Loucy (cell line): ENCODE measurements around the gene MYH16.
"Not testable (repeated sequence)": the region's sequence is repeated elsewhere in the genome, so short reads cannot be mapped to it uniquely, and the experiment has no call there.

Experiments used
- H2AFZ ChIP-seq: fragments of 200-600 bp; sonication (generic); 2 replicates; pipeline ENCODE4 v1.6.0; 2016; ENCODE audit warnings: antibody characterized with exemption, mild to moderate bottlenecking, low read length, moderate library complexity
- H3F3A ChIP-seq: fragments of 200-600 bp; 2 replicates; pipeline ENCODE4 v1.6.0; 2016; ENCODE audit warnings: antibody characterized with exemption, low read depth, mild to moderate bottlenecking
- H3K27me3 ChIP-seq: fragments of 200-600 bp; sonication (generic); 2 replicates; pipeline ENCODE4 v1.6.1; 2014; ENCODE audit warnings: low read length, mild to moderate bottlenecking; ENCODE audit not compliant: insufficient read depth, poor library complexity, severe bottlenecking
- H3K36me3 ChIP-seq: fragments of 200-600 bp; sonication (generic); 2 replicates; pipeline ENCODE4 v1.6.1; 2016; ENCODE audit warnings: low read length; ENCODE audit not compliant: insufficient read depth
- H3K4me1 ChIP-seq: fragments of 200-600 bp; sonication (generic); 2 replicates; pipeline ENCODE4 v1.5.1; 2014; ENCODE audit warnings: low read length, mild to moderate bottlenecking; ENCODE audit not compliant: insufficient read depth, poor library complexity, severe bottlenecking
- H3K4me2 ChIP-seq: fragments of 200-600 bp; sonication (generic); 2 replicates; pipeline ENCODE4 v1.6.0; 2014; ENCODE audit warnings: antibody characterized with exemption, low read length, low read depth, mild to moderate bottlenecking; ENCODE audit not compliant: poor library complexity, severe bottlenecking
- H3K4me3 ChIP-seq: fragments of 200-600 bp; sonication (generic); 2 replicates; pipeline ENCODE4 v1.5.1; 2014; ENCODE audit warnings: low read length, mild to moderate bottlenecking, mixed read lengths; ENCODE audit not compliant: poor library complexity, severe bottlenecking
- H3K79me2 ChIP-seq: fragments of 200-600 bp; sonication (generic); 2 replicates; pipeline ENCODE4 v1.6.1; 2014; ENCODE audit warnings: low read length; ENCODE audit not compliant: insufficient read depth
- H3K9ac ChIP-seq: fragments of 200-600 bp; sonication (generic); 2 replicates; pipeline ENCODE4 v1.6.0; 2014; ENCODE audit warnings: mild to moderate bottlenecking, low read depth, low read length, moderate library complexity; ENCODE audit not compliant: poor library complexity, severe bottlenecking
- H3K9me2 ChIP-seq: fragments of 200-600 bp; sonication (generic); replicated peaks from 2 replicates; pipeline ENCODE4 v1.6.1; 2016; ENCODE audit warnings: low read depth, low read length, mixed read lengths
- H3K9me3 ChIP-seq: fragments of 200-600 bp; sonication (generic); 2 replicates; pipeline ENCODE4 v1.6.1; 2014; ENCODE audit warnings: mild to moderate bottlenecking, antibody characterized with exemption, low read length, low read depth; ENCODE audit not compliant: insufficient read depth
- H4K20me1 ChIP-seq: fragments of 200-600 bp; sonication (generic); 2 replicates; pipeline ENCODE4 v1.6.0; 2014; ENCODE audit warnings: antibody characterized with exemption, low read length, mild to moderate bottlenecking; ENCODE audit not compliant: insufficient read depth, poor library complexity, severe bottlenecking
- CTCF ChIP-seq: fragments of 200-600 bp; sonication (generic); conservative IDR thresholded peaks from 2 replicates; pipeline ENCODE4 v1.5.1; 2014; ENCODE audit warnings: mild to moderate bottlenecking, antibody characterized with exemption, low read length
- EZH2phosphoT487 ChIP-seq: fragments of 200-600 bp; IDR thresholded peaks from 2 replicates; pipeline ENCODE4 v1.6.1; 2018; ENCODE audit warnings: antibody characterized with exemption, mild to moderate bottlenecking, moderate library complexity, borderline replicate concordance

MYH16 gene

GRCh38 chr7:99320371-99320770 is 47.7 kb downstream of the MYH16 start:
- Histone ChIP-seq H4K20me1 (no peaks in the 10 kb centered on the region), H3K36me3 (no peaks in the 10 kb centered on the region), H3K4me1 (peaks cover 8% of the 10 kb centered on the region), H3K27me3 (no peaks in the 10 kb centered on the region), H2AFZ (no peak overlapping the region), H3F3A (no peaks in the 10 kb centered on the region), H3K4me3 (no peak overlapping the region), H3K9me3 (no peaks in the 10 kb centered on the region), H3K9me2 (no peaks in the 10 kb centered on the region), H3K79me2 (peaks cover 12% of the 10 kb centered on the region), H3K9ac (no peak overlapping the region), H3K4me2 (no peak overlapping the region)
- no peak for TF ChIP-seq CTCF
- TF ChIP-seq EZH2phosphoT487: no peak

GRCh38 chr7:99322659-99323058 is 50.0 kb downstream of the MYH16 start:
- Histone ChIP-seq H3K79me2 (peaks cover 33% of the 10 kb centered on the region), H4K20me1 (peaks cover 19% of the 10 kb centered on the region), H3K4me1 (peaks cover 18% of the 10 kb centered on the region)
- not testable (repeated sequence) for H3K4me2 ChIP-seq, H3K27me3 ChIP-seq, H3K4me3 ChIP-seq, H3F3A ChIP-seq, H3K9me3 ChIP-seq, H3K36me3 ChIP-seq, H2AFZ ChIP-seq, H3K9ac ChIP-seq, H3K9me2 ChIP-seq

- Histone ChIP-seq H3K4me2 (peak overlapping the region; percentile 97), H2AFZ (no peak overlapping the region), H3K9me3 (no peaks in the 10 kb centered on the region), H3K27me3 (peaks cover 5% of the 10 kb centered on the region), H3K79me2 (peaks cover 51% of the 10 kb centered on the region), H3K4me1 (peaks cover 31% of the 10 kb centered on the region), H4K20me1 (peaks cover 27% of the 10 kb centered on the region), H3K9ac (peak overlapping the region; percentile 99), H3K4me3 (peak overlapping the region; percentile 98), H3K9me2 (no peaks in the 10 kb centered on the region), H3K36me3 (no peaks in the 10 kb centered on the region), H3F3A (no peaks in the 10 kb centered on the region)
- TF ChIP-seq EZH2phosphoT487: no peak
- no peak for TF ChIP-seq CTCF
Observed at GRCh38 chr7:99324559-99324958, 51.9 kb downstream of the MYH16 start.

- H3K79me2 ChIP-seq: peaks cover 56% of the 10 kb centered on the region
- peak overlapping the region; percentile 98 for H3K4me3 ChIP-seq
- TF ChIP-seq CTCF (no peak), EZH2phosphoT487 (no peak)
- peaks cover 31% of the 10 kb centered on the region for H4K20me1 ChIP-seq
- H2AFZ ChIP-seq: peak overlapping the region; percentile 89
- no peaks in the 10 kb centered on the region for H3K9me3 ChIP-seq
- no peaks in the 10 kb centered on the region for H3F3A ChIP-seq
- H3K4me2 ChIP-seq: peak overlapping the region; percentile 97
- H3K9ac ChIP-seq: peak overlapping the region; percentile 99
- H3K36me3 ChIP-seq: no peaks in the 10 kb centered on the region
- peaks cover 36% of the 10 kb centered on the region for H3K4me1 ChIP-seq
- peaks cover 5% of the 10 kb centered on the region for H3K27me3 ChIP-seq
- no peaks in the 10 kb centered on the region for H3K9me2 ChIP-seq
Observed at GRCh38 chr7:99325001-99325493, 52.4 kb downstream of the MYH16 start.
